ENCODE results near the gene NR5A1.

NR5A1 gene

DNA sequence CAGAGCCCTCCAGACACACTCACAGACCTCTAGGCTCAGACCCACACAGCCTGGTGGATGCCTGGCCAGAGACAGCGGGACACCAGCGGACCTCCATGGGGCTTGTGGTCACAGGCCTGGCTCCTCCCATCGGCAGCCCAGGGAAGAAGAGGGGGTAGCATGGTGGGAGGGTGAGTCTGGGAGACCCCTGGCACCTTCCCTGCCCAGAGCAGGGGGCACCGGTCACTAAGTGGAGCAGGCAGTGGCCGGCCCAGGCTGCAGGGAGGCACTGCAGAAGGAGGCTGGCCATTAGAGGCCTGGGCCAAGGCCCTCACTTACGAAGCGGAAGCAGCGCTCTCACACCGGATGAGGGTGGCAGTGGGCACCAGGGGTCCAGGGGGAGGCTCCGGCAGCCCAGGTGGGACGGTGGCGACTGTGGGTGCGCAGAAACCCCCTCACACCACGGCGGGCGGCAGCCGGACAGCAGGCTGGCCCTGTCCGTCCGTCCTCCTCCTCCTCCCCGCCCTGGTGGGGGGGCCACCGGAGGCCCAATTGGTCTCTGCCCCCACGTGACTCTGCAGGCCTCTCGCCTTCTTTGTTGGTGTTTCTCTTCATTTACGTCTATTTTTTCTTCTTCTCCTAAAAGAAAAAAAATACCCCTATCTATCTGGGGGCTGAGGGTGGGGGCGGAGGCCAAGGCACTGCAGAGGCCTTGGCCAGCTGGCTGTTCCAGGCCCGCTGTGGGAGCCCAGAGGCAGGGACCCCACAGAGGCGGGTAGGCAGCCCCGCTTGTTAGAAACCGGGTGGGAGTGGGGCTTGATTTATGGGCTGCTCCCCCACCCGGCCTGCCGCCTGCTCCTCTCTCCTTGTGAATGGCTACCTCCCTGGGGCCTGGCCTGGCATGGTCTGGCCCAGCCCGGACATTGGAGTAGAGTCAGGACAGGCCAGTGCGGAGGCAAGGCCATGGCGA lies at the start of gene NR5A1:
TSS of gene NR5A1 (minus strand) at position 469 of the 949 bp plus-strand sequence. CDS start 4,004 bp downstream, outside the sequence.
- ATAC-seq, result no peak

DNA sequence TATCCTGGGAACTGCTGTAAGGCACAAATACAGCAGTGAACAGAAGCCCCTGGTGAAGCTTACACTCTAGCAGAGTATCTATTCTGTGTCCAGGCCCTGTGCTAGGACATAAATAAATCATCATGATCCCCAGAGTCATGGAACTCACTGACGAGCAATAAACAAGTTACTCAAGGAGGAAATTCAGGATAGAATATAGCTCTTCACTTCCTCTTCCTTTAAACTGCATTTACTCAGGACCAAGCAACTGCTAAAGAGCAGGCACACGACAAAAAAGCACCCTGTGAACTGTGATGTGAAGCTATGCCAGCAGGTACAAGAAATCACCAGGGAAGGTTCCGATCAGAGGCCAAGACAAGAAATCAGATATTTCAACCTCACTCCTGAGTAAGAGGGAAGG lies 47.8 kb upstream of the NR5A1 start:
- ATAC-seq, result no peak

DNA sequence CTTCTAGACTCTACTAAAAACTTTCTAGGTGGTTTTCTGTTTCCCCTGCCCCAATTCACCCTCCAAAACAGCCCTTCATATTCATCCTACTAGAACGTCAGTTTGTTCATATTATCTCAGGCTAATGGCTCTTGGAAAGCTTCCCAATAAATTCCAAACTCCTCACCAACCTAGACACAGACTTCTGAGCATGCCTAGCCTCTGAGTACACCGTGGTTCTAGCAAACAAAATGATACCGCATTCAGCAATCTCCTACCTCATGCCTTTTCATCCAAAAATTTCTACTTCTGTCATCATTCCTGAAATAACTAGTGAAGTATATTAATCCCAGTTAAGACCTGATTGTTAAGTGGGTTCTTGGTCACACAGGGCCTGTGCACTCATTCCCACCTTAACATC lies 46.5 kb upstream of the NR5A1 start:
- ATAC-seq, result no peak

DNA sequence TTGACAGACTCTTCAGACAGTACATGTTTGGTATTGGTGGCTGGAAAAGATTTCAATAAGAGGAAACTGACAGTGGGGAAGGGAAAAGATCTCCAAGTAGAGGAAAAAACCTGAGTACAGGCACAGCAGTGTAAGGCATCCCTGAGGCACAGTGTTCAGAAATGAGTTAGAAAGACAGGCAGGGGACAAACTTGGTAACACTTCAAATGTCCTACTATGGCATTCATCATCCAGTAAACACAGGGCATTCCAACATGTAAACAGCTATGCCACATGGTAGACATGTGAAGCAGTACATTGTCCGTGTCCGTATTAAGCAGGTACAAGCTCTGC lies 45.0 kb upstream of the NR5A1 start:
- no peak for ATAC-seq

DNA sequence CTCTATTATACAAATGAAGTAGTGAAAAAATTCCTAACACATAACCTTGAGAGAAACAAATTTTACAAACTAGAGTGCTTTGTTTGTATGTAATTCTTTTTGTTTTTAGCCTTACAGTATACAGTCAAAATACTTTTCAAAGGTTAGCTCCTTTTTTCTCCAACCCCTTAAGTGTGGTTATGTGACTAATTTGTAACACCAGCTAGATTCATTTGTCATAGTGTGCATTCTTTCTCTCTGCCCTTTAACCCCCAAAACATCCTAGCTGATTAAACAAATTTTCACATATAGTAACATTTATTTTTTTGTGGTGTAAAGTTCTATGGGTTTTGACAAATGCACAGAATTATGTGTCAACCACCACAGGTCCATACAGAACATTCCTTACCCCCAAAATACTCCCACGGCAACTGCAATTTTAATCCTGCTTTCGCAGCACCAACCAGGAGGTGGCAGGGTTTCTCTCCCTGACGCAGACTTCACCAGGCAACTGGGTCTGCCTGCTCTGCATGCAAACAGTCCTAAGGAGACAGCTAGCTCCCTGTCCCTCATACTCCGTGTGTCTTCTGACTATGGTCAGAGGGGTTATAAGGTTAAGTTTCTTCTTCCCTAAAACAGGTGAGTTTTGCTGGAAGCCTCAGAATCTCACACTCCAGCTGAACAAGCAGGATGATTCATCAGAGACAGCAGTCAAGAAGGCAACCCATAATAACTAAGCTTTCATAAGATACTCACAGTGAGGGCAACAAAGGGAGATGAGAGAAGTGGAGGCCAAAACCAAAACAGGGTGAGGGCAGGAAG lies 44.5 kb upstream of the NR5A1 start:
- peak; percentile 67 to 69 for ATAC-seq

DNA sequence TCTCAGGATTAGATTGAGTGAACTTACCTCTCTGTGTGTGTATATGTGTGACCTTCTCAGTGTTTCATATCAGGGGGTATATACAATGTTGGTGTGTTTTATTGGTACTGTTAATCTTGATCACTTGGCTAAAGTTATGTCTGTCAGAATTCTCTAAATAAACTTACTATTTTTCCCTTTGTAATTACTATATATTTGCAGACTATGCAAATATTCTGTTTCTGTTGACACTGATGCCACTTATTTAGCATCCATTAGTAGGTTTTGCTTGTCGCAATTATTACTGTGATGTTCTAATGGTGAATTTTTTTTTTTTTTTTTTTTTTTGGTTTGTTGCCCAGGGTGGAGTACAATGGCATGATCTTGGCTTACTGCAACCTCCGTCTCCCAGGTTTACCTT lies 42.9 kb upstream of the NR5A1 start:
- no peak for ATAC-seq

DNA sequence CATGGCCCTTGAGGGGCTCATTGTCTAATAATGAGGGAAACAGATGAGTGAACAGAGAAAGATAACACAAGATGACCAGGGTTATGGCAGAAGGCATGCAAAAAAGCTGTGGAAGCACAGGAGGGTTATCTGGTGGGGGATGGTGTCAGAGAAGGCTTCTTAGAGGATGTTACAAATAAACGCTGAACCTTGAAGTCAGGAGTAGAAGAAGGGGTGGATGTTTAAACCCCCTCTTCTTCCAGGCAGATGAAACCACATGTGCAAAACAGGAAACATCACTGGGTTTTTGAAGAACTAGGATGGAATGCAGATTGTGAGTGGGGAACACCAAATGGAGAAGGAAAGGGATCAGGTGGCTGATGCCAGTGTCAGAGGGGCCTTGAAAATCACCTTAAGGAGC lies 41.8 kb upstream of the NR5A1 start:
- no peak for ATAC-seq

DNA sequence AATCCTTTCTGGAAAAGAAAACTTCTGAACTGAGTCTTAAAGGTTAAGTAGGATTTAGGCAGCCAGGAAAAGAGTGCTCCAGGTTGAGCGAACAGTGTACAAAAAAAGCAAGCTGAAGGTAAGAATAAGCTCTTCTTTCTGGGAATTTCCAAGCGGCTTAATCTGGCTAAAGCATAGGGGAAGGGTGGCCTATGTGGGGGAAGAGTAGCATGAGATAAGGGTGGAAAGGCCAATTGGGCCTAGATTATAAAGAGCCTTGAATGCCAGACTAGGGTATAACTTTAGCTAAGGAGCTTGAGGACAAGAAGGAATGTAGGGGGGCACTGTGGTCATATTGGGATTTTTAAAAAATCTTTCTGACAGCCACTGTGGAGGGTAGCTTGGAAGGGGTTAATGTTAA lies 37.3 kb upstream of the NR5A1 start:
- no peak for ATAC-seq

DNA sequence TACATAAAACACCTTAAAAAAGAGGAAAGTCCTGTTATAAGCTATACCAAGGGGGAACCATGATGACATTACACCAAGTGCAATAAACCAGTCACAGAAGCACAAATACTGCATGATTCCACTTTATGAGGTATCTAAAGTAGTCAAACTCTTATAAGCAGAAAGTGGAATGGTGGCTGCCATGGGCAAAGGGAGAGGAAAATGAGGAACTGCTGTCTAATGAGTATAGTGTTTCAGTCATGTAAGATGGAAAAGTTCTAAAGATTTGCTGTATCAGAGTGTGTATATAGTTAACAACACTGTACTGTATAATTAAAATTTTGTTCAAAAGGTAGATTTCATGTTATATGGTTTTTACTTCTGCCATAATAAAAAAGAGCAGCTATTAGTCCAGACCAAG lies 34.6 kb upstream of the NR5A1 start:
- no peak for ATAC-seq

DNA sequence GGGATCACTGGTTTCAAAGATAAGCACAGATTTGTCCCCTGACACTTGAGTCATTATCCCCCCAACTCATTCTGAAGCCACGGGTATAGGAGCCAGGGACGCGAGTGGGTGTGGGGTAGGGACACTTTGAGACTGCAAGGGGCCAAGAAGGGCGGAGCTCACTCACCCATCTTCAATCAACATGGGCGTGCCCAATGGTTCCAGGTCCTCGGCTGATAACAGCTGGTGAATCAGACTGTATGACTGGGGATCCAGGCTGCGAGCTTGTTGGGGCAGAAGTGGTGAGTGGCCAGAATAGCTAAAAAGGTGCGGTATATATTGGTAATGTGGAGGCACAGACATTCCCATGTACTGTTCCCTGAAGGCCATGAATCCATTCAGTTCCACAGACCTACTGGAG lies 30.7 kb upstream of the NR5A1 start:
- no peak for ATAC-seq

DNA sequence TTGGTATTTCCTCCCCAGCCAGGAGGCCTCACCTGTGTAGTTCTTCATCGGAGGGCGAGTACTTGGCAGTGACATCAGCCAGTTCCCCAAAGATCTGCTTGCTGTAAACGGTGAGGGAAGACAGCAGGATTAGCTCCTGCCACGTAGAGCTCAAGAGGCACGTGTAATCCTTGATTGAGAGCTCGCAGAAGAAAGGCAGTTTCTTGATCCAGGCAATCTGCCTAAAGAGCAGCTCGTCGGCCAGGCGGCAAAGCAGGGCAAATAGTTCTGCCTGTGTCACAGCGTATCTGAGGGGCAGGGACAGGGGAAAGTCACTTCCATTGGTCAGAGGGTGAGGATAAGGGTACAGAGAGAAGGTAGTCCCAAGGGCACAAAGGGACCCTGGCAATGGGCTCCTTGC lies 28.6 kb upstream of the NR5A1 start:
- no peak for ATAC-seq

DNA sequence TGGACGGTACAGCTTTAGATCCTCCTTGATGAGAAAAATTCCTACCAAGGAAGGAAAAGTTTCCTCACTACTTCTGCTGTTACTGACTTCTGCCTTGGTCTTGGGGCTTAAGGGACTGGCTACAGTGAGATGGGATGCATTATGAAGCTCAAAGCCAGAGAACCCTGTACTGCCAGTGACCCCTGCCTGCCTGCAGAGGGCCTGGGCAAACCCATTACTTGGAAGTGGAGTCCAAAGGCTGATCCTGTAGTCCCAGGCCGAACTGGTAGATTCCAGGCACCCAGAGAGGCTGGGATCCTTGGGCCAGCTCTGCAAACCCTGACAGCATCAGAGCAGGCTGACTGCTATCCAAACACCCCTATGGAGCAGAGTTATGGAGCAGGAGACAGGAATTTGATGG lies 25.7 kb upstream of the NR5A1 start:
- no peak for ATAC-seq

DNA sequence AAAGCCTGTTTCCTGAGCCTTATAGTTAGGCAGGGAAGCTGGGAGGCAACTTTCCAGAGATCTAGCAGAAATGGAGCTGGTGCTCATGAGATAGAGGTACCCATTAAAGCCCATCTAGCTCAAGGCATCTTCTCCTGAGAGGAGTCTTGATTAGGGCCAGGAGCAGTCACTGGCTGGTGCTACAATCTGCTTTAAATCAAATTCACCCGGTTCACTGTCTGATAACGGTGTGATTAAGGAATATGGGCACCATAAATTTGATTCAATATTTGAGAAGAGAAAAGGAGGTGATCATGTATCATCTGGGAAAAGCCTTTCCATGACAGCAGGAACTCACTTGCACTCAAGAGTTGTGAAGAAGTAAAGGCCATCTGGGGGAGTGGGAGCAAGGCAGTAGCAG lies 23.9 kb upstream of the NR5A1 start:
- ATAC-seq, result no peak

DNA sequence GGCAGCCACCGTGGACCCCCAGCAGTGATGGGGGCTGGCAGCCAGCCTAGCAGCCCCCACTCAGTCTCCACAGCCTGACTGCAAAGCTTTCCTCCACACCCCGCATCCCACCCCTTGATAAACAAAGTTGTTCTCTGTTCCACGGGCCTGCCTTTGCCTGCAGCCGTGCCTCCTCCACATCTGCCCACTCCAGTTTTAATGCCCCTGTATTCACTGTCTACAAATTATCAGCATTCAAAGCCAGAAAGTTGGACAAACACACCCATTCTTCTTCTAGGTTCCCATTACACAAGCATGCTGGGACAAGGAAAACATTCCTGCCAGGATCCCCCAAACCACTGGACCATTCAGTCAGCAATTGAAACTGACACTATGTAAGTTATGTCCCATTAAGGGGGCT lies 23.0 kb upstream of the NR5A1 start:
- ATAC-seq, result no peak

DNA sequence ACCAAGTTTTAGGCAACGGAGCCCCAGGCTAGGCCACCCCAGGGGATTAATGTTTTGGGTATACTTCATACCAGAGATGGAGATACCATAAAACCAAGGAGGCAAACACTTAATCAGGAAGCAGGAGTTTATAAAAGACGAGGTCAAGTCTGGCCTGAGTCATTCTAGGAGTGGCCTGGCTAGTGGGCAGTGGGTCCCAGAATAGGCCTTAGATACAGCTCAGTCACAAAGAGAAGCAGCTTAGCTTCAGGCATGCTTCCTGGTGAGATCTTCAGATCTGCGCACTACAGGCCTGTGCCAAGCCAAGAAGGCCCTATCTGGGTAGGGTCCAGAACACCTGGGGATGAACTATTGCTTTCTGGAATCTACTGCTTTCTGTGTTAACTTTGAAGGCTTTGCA lies 20.6 kb upstream of the NR5A1 start:
- ATAC-seq, result no peak

DNA sequence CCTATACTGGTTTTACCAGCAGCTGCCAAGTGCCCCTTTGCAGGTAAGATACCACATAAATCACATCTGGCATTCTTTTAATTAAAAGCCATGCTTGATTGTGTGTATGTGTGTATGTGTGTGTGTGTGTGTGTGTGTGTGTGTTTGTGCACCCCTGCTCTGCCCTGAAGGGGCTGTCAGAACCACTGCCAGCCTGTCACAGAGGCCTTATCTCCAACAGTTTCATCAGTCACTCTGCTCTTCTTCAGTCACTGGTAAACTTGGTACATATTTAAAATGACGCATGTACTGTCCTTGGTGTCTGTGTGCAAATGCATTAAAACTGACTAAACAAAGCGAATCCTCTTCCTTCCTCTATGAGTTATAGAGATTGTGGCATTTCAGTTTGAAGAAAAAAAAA lies 19.0 kb upstream of the NR5A1 start:
- ATAC-seq, result no peak

DNA sequence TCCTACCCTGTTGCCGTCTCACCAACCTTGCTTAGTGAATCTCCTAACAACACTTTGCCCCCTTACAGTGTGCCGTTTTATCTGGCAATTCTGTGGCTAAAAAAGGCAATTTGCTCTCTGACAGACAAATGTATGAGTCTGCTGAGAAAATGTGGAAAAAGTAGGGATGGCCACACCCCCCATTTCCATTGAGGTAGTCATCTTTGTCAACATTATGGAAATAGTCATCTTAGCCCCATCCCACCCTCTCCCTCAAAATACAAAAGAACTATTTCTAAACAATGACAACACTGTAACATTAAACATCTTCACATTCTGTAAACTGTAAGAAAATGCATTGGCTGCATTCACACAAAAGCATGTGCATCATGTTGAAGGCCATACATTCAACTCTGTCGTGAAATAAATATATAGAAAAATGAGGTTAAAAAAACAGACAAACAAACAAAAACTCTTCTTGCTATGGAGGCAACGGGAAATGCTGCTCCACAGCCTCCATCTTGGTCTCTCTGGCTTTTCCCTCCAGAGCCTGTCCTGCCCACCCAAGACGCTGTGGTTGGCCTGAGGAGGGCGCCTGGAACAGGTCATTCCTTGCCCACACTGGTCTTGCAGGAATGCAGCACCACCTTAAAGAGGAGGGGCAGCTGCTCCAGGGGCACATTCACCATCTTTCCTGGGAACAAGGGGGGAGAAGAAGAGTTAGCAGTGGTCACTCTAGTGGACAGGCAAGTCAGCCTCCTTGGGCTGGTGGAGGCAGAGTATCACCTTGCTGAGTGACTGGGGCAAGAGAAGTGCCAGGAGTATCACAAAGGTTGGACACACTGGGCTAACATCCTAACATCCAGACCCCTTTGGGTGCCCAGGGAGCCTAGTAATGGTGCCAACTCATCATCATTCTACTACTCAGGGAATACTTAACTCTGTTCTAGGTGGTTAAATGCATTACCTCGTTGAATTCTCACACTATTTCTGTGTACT lies 15.2 kb upstream of the NR5A1 start:
- no peak for ATAC-seq

DNA sequence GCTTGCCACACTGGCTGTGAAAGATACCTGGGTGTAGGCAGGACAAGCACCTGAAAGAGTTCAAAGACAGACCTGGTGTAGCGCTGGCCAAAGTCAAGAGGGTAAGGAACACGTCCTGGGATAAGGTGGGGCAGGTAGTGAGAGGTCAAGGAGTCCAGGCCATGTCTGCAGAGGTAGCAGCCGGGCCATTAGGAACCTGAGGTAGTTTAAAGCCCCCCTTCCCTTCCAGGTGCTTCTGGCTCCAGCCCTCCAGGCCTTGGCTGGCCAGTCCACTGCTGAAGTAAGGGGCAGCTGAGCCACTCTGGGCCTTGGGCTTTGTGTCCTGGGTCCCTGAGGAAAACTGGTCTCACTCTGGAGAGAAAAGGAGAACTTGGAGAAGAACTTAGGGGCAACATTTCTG lies 13.9 kb upstream of the NR5A1 start:
- ATAC-seq, result no peak

DNA sequence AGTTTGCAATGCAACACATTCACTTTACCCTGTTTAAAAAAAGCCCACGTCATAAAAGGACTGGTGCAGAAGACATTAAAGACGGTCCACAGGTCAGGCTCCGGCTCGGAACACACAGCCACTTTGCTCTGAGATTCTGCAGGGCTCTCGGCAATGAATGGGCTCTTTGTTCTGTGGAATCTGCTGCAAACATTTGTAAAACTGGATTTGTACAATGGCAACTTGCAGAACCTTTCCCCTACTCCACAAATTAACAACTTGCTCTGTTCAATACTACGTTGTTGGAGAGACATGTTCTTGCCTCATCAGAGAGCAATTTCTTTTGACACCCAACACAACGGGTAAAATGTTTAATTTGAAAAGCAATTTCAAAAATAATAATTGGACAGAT lies 13.0 kb upstream of the NR5A1 start:
- ATAC-seq, result no peak

DNA sequence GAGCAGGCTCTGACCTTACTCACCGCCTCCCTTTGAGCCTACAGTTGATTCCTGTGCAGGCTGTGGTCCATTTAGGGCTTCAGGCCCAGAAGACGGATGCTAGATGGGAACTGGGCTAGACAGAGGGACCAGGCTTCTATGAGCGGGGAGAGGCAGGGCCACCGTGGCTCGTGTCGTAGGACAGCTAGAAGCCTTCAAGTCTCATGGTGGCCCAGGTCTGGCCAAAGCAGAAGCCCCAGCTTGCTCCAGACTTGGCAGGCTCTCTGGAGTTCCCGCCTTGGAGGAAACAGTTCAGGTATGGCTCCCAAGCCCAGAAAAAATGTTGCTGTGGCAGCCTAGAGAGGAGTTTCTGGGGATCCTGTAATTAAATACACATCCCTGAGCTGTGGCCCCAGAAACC lies 10.9 kb upstream of the NR5A1 start:
- ATAC-seq, result no peak

DNA sequence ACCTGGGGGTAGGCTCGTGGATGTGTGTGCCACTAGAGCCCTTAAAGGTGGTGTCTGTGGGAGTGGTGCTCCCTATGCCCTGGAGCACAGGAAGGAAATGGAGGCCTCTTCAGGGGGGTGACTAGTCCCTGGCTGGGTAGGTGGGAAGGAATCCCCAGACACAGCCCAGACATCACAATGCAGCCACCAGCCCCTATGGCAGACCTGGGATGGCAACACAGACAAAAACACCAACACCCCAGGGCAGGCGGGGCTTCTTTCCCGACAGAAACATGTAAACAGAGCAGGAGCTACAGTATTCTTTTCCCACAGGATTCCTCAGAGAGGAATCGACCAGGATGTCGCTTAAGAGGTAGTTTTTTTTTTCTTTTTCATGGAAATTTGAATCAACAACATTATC lies 10.4 kb upstream of the NR5A1 start:
- ATAC-seq, result no peak

DNA sequence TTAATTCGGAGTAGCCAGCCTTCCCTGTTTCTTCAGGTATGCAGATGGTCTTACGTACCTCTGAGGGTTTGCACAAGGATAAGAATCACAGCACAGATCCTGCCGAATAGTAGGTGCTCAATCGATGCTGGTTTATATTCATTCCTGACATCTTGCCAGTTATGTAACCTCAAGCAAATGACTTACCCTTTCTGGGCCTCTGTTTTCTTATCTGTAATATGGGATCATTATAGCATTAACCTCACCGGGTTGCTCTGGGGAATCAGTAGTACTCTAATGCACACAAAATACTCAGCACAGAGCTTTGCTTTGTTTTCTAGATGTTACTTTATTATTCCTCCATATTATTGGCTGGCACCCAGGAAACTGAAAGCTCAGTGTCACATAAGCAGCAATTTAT lies 7.7 kb upstream of the NR5A1 start:
- no peak for ATAC-seq

DNA sequence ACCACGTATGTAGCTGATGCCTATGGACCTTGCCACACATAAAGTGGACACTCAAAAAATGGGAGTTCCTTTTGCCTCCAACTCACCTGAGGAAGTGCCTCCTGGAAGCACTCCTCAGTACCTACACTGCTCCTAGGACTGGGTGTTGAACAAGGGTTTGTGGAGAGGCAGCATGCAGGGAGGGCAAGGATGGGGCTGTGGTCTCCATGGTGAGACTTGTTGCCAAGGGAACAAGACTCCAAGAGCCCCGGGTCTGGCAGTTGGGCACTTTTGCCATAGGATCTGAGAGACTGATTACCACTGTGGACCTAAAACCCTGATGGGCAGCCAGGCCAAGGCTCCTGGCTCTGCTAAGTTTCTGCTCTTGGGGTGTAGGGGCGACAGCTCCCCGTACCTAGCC lies 6.9 kb upstream of the NR5A1 start:
- no peak for ATAC-seq

Measured in activated CD4-positive, CD25-positive, alpha-beta regulatory T cell treated with anti-CD3 and anti-CD28 coated beads, Interleukin-2, amount 50 U/mL, for 24 hours (primary cell).